Neural cell (in vitro differentiated cells): ENCODE results near the gene RAD51B. TPM values are rescaled to one million over a fixed set of nuclear protein-coding genes. Genes with fewer than 3 reads are reported as not detected.
"Not testable (repeated sequence)": the region's sequence is repeated elsewhere in the genome, so short reads cannot be mapped to it uniquely, and the experiment has no call there.

Source experiments
- H2AFZ ChIP-seq: fragments of 200-600, 300-800 bp; sonication (generic), shearing (Covaris generic); 2 replicates; pipeline ENCODE4 v1.6.0; 2014; ENCODE audit warnings: low read depth, mild to moderate bottlenecking, antibody characterized with exemption, low read length, moderate library complexity
- H3F3A ChIP-seq: fragments of 200-600 bp; shearing (Covaris generic); 2 replicates; pipeline ENCODE4 v1.6.1; 2016; ENCODE audit warnings: mild to moderate bottlenecking, moderate library complexity, mixed read lengths, antibody characterized with exemption, low read length; ENCODE audit not compliant: insufficient read depth, poor library complexity, severe bottlenecking
- H3K27ac ChIP-seq: fragments of 200-600, 300-800 bp; sonication (generic), shearing (Covaris generic); 2 replicates; pipeline ENCODE4 v1.5.1; 2014; ENCODE audit warnings: mild to moderate bottlenecking, low read length, moderate library complexity
- H3K27me3 ChIP-seq: fragments of 300-800, 200-600 bp; sonication (generic), shearing (Covaris generic); 2 replicates; pipeline ENCODE4 v1.6.0; 2014; ENCODE audit warnings: mild to moderate bottlenecking, low read depth, low read length, moderate library complexity; ENCODE audit not compliant: insufficient read depth
- H3K36me3 ChIP-seq: fragments of 300-800, 200-600 bp; sonication (generic), shearing (Covaris generic); 2 replicates; pipeline ENCODE4 v1.5.1; 2014; ENCODE audit warnings: mild to moderate bottlenecking, antibody characterized with exemption, low read length, moderate library complexity; ENCODE audit not compliant: insufficient read depth
- H3K4me2 ChIP-seq: fragments of 300-800, 200-600 bp; sonication (generic), shearing (Covaris generic); 2 replicates; pipeline ENCODE4 v1.6.0; 2014; ENCODE audit warnings: mild to moderate bottlenecking, low read length
- H3K4me3 ChIP-seq: fragments of 300-800, 200-600 bp; sonication (generic), shearing (Covaris generic); 2 replicates; pipeline ENCODE4 v1.5.1; 2014; ENCODE audit warnings: mild to moderate bottlenecking, low read length, moderate library complexity
- H3K79me2 ChIP-seq: fragments of 200-600 bp; shearing (Covaris generic); replicated peaks from 2 replicates; pipeline ENCODE4 v1.6.0; 2014; ENCODE audit warnings: mild to moderate bottlenecking, low read length, moderate library complexity; ENCODE audit not compliant: insufficient read depth
- H3K9ac ChIP-seq: fragments of 300-800, 200-600 bp; sonication (generic), shearing (Covaris generic); 2 replicates; pipeline ENCODE4 v1.6.1; 2016; ENCODE audit warnings: mild to moderate bottlenecking, low read length, mixed read lengths
- H3K9me2 ChIP-seq: fragments of 200-600 bp; shearing (Covaris generic); 2 replicates; pipeline ENCODE4 v1.6.1; 2016; ENCODE audit warnings: mild to moderate bottlenecking, low read length, mixed read lengths; ENCODE audit not compliant: insufficient read depth
- H3K9me3 ChIP-seq: fragments of 200-600, 300-800 bp; sonication (generic), shearing (Covaris generic); 2 replicates; pipeline ENCODE4 v1.6.1; 2016; ENCODE audit warnings: mild to moderate bottlenecking, mixed run types, low read length, moderate library complexity, mixed read lengths
- H4K20me1 ChIP-seq: fragments of 200-600 bp; shearing (Covaris generic); 2 replicates; pipeline ENCODE4 v1.6.1; 2016; ENCODE audit warnings: mild to moderate bottlenecking, mixed run types; ENCODE audit not compliant: insufficient read depth
- CTCF ChIP-seq: fragments of 450-650 bp; IDR thresholded peaks from 2 replicates; pipeline ENCODE4 v1.5.1; 2014; ENCODE audit warnings: antibody characterized with exemption, mild to moderate bottlenecking, moderate library complexity; ENCODE audit not compliant: poor library complexity, severe bottlenecking
- EP300 ChIP-seq: fragments of 450-650 bp; conservative IDR thresholded peaks from 2 replicates; pipeline ENCODE4 v1.6.1; 2014; ENCODE audit warnings: antibody characterized with exemption, mild to moderate bottlenecking, moderate library complexity; ENCODE audit not compliant: poor library complexity, severe bottlenecking
- EZH2 ChIP-seq: fragments of 200-600, 300-800 bp; shearing (Covaris generic), sonication (generic); IDR thresholded peaks from 2 replicates; pipeline ENCODE4 v1.6.1; 2014; ENCODE audit warnings: antibody characterized with exemption, low read length, borderline replicate concordance, mild to moderate bottlenecking; ENCODE audit not compliant: insufficient read depth, poor library complexity, severe bottlenecking
- MXI1 ChIP-seq: fragments of 450-650 bp; conservative IDR thresholded peaks from 2 replicates; pipeline ENCODE4 v1.6.1; 2014; ENCODE audit warnings: antibody characterized with exemption, mild to moderate bottlenecking; ENCODE audit not compliant: poor library complexity, severe bottlenecking
- POLR2AphosphoS5 ChIP-seq: IDR thresholded peaks from 2 replicates; pipeline ENCODE4 v1.6.1; 2012
- RAD21 ChIP-seq: fragments of 450-650 bp; conservative IDR thresholded peaks from 2 replicates; pipeline ENCODE4 v1.6.1; 2014; ENCODE audit warnings: antibody characterized with exemption, mild to moderate bottlenecking, moderate library complexity
- REST ChIP-seq: IDR thresholded peaks from 2 replicates; pipeline ENCODE4 v1.6.1; 2012; ENCODE audit warnings: borderline replicate concordance
- SMC3 ChIP-seq: fragments of 450-650 bp; conservative IDR thresholded peaks from 2 replicates; pipeline ENCODE4 v1.6.1; 2014; ENCODE audit warnings: antibody characterized with exemption, mild to moderate bottlenecking, moderate library complexity; ENCODE audit not compliant: poor library complexity
- TAF1 ChIP-seq: IDR thresholded peaks from 2 replicates; pipeline ENCODE4 v1.6.1; 2012; ENCODE audit warnings: low read depth
- polyA plus RNA-seq: library from polyadenylated mRNA; depleted of rRNA; stranded (reverse); fragments of >200 nt; gene quantifications from 2 replicates; pipeline ENCODE4 v1.2.3, GENCODE V29; 2014

Gene RAD51B
- polyA plus RNA-seq, 1 donor from 2014 or later: 3.1 TPM

- H3K27me3 ChIP-seq: no peaks in the 10 kb centered on the region
- no peaks in the 10 kb centered on the region for H3F3A ChIP-seq
- no peaks in the 10 kb centered on the region for H3K9me2 ChIP-seq
- no peaks in the 10 kb centered on the region for H3K36me3 ChIP-seq
- no peaks in the 10 kb centered on the region for H4K20me1 ChIP-seq
- H3K4me3 ChIP-seq: no peak overlapping the region
- H3K9me3 ChIP-seq: no peaks in the 10 kb centered on the region
- H3K4me2 ChIP-seq: no peak overlapping the region
- no peak for TF ChIP-seq MXI1
- TF ChIP-seq EP300: no peak
- TF ChIP-seq CTCF: no peak
- no peak for TF ChIP-seq POLR2AphosphoS5
- no peak for TF ChIP-seq REST
- no peak for TF ChIP-seq RAD21
- TF ChIP-seq EZH2: no peak
- no peak for TF ChIP-seq SMC3
- no peak for TF ChIP-seq TAF1
- H3K27ac ChIP-seq: no peak overlapping the region
- H3K79me2 ChIP-seq: no peaks in the 10 kb centered on the region
- no peak overlapping the region for H2AFZ ChIP-seq
- no peak overlapping the region for H3K9ac ChIP-seq
Measured at GRCh38 chr14:67967206-67967605, 147.6 kb downstream of the RAD51B start.

GRCh38 chr14:67967970-67968369 is 148.4 kb downstream of the RAD51B start:
- not testable (repeated sequence) for H3K79me2 ChIP-seq, H3K9ac ChIP-seq, H3K4me2 ChIP-seq, H4K20me1 ChIP-seq, H3K4me3 ChIP-seq, H3K27me3 ChIP-seq, H2AFZ ChIP-seq, H3K27ac ChIP-seq, H3K36me3 ChIP-seq, H3K9me3 ChIP-seq, H3F3A ChIP-seq, H3K9me2 ChIP-seq

GRCh38 chr14:67970923-67971322 is 151.3 kb downstream of the RAD51B start:
- Histone ChIP-seq H3K9ac (no peak overlapping the region), H3K4me2 (no peak overlapping the region)
- no peak for TF ChIP-seq EP300
- no peak for TF ChIP-seq SMC3

More at GRCh38 chr14:67970923-67971322, 151.3 kb downstream of the RAD51B start:
- no peak overlapping the region for H2AFZ ChIP-seq
- H3K9me2 ChIP-seq: no peaks in the 10 kb centered on the region
- H3K27ac ChIP-seq: no peak overlapping the region
- no peak overlapping the region for H3K4me3 ChIP-seq
- H3K79me2 ChIP-seq: no peaks in the 10 kb centered on the region
- H4K20me1 ChIP-seq: no peaks in the 10 kb centered on the region
- H3K9me3 ChIP-seq: no peaks in the 10 kb centered on the region
- H3F3A ChIP-seq: no peaks in the 10 kb centered on the region
- H3K36me3 ChIP-seq: no peaks in the 10 kb centered on the region
- no peaks in the 10 kb centered on the region for H3K27me3 ChIP-seq
